D721Med (cell line): ENCODE measurements around the gene ARF4.
"Not testable (repeated sequence)": the region's sequence is repeated elsewhere in the genome, so short reads cannot be mapped to it uniquely, and the experiment has no call there.

Experiments
- DNase-seq: peaks from one replicate; pipeline ENCODE4 v3.0.0; 2011; ENCODE audit warnings: low spot score; ENCODE audit not compliant: insufficient read length
- FAIRE-seq: peaks from 2 replicates; lab custom pipeline; 2011; peaks lifted over from hg19 to GRCh38; lab: Jason Lieb, UNC
- TF ChIP-seq, protein P1 (sequence below): IDR thresholded peaks from 2 replicates; pipeline ENCODE4 v1.5.1; 2012; ENCODE audit warnings: mild to moderate bottlenecking, control low read depth; ENCODE audit not compliant: insufficient read depth; ENCODE audit errors: missing control alignments

The ARF4 gene

DNA sequence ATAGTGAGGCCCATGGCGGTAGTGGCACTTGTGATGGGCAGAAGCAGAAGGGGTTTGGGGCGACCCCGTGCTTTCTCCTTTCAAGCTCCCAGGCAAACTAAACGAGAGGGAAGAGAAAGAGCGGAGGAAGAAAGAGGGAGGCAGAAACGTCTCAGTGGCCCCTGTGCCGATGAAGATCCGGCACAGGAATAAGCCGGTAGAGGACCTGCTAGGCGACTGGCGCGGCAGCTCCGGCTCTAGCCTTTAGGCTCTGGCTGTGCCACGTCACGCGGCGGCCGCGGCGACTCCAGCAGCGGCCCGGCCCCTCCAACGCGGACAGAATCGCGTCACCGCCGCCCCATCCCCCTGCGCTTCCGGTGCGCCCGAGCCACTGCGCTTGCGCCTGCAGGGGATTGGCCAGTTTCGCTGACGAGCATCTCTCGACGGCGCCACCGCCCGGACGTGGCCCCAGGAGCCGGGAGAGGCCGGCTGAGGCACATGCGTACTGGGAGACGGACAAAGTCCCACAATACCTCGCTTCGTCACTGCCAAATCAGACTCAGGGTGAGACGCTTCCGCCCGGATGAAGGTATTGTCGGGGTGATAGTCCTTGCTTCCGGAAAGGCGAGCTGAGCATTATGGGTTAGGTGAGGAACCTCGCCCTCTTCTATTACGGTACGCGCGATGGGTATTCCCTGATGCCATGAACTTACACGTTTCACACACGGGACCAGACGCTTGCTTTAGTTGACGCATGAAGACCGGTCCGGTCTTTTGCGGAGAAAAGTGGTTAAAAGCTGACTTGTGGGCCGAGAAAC is at the start of gene ARF4:
Gene ARF4 (minus strand): TSS at position 218 of the 797 bp plus-strand sequence. CDS start 204 bp downstream, at position 14.
- FAIRE-seq, result peak; percentile 94

DNA sequence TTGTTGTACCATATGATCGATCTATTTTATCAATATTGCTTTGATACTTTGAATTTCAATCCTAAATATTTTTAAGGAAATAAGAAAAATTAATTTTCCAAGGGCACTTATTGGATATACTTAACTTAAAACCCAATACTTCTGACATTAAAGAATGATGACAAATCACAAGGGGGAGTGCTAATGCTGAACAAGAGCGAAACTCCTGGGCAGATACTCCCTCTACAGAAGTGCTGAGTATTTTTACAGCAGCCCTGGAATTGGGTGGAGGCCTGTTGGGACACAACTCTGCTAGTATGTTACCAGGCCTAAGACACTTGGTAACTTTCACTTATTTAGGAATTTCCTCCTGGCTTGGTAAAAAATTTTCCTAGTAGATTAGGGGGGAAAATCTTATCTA is 49.6 kb upstream of the ARF4 start:
- FAIRE-seq (no peak), DNase-seq (no peak)
- TF ChIP-seq, protein P1, sequence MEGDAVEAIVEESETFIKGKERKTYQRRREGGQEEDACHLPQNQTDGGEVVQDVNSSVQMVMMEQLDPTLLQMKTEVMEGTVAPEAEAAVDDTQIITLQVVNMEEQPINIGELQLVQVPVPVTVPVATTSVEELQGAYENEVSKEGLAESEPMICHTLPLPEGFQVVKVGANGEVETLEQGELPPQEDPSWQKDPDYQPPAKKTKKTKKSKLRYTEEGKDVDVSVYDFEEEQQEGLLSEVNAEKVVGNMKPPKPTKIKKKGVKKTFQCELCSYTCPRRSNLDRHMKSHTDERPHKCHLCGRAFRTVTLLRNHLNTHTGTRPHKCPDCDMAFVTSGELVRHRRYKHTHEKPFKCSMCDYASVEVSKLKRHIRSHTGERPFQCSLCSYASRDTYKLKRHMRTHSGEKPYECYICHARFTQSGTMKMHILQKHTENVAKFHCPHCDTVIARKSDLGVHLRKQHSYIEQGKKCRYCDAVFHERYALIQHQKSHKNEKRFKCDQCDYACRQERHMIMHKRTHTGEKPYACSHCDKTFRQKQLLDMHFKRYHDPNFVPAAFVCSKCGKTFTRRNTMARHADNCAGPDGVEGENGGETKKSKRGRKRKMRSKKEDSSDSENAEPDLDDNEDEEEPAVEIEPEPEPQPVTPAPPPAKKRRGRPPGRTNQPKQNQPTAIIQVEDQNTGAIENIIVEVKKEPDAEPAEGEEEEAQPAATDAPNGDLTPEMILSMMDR, result no peak

More for the DNA sequence above, at the start of gene ARF4:
- peak; percentile 86 for DNase-seq
- TF ChIP-seq, protein P1, result no peak

DNA sequence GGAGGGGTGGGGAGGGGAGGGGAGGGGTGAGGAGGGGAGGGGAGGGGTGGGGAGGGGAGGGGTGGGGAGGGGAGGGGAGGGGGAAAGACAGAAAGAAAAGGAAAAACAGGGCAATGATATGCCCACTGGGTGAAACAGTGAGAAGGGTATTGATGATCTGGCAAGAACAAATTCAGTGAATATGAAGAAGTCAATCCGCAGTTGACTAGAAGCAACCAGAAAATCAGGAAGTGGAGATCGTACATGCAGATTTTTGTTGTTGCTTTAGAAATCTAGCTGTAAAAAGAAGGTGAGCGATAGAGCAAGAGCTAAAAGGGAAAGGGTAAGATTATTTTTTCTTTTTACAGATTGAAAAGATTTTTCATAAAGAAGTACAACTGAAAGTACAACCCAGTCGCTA is 47.6 kb upstream of the ARF4 start:
- DNase-seq (no peak), FAIRE-seq (no peak)
- TF ChIP-seq, protein P1, result no peak

- TF ChIP-seq, protein P1, result no peak
- no peak for FAIRE-seq
- DNase-seq, result no peak
Observed at GRCh38 chr3:57637391-57637790, 40.2 kb upstream of the ARF4 start.

GRCh38 chr3:57634259-57634658 is 37.1 kb upstream of the ARF4 start:
- FAIRE-seq, result not testable (repeated sequence)

GRCh38 chr3:57627976-57628375 is 30.8 kb upstream of the ARF4 start:
- TF ChIP-seq, protein P1, result no peak
- FAIRE-seq (no peak), DNase-seq (no peak)

More at GRCh38 chr3:57634259-57634658, 37.1 kb upstream of the ARF4 start:
- DNase-seq, result not testable (repeated sequence)

- TF ChIP-seq, protein P1, result no peak
- DNase-seq (no peak), FAIRE-seq (no peak)
Observed at GRCh38 chr3:57624801-57625200, 27.7 kb upstream of the ARF4 start.
